Measurements from ENCODE around the gene FAM174A. TPM values are rescaled to one million over a fixed set of nuclear protein-coding genes. Genes with fewer than 3 reads are reported as not detected.

FAM174A gene
- total and polyA plus RNA-seq, 2 of the 4 experiments (the other 2 are of a cell fraction) = 2.7 to 10.3 TPM

DNA sequence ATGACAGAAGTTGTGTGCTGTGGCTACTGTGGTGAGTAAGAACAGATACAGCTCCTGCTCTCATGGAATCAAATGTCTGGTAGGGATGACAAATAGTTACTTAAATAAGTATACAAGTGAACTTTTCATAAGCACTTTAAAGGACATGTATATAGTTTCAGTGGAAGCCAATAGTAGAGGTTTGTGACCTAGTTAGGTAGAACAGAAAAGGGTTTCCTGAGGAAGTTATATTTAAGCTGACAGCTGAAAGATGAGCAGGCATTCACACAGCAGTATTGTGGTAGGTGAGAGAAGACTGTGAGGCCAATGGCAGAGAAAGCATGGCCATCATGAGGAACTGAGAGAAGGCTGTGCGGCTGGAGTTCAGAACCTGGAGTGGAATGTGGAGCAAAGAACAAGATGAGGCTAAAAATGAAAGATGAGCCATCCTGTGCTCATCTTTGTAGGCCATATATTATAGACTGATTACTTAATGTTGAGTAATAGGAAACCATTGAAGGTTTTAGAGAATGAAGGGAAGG lies 15.4 kb downstream of the FAM174A start:
- no peaks in the 10 kb centered on the region for H3K9me3 ChIP-seq (ENCODE audit: control insufficient read depth, insufficient read depth, low read length)
- no peak overlapping the region for H3K56ac ChIP-seq (ENCODE audit: extremely low read depth, insufficient read depth, low read length)
- H3K27ac ChIP-seq (ENCODE audit: insufficient read depth, low read length) = no peak overlapping the region
- TF ChIP-seq RAD21 (IDR thresholded peaks at IDR 0.05; ENCODE audit: low read length) (no peak), NFE2L2 (IDR thresholded peaks at IDR 0.05; ENCODE audit: low read depth, low read length) (no peak), MAZ (IDR thresholded peaks at IDR 0.05; ENCODE audit: borderline replicate concordance, low read depth, low read length) (no peak), CEBPB (IDR thresholded peaks at IDR 0.05; ENCODE audit: low read depth, low read length) (no peak), MAFK (IDR thresholded peaks at IDR 0.05; ENCODE audit: low read depth, low read length) (no peak), SMC3 (IDR thresholded peaks at IDR 0.05; ENCODE audit: low read depth, low read length) (no peak), BHLHE40 (IDR thresholded peaks at IDR 0.05; ENCODE audit: low read depth, low read length) (no peak), MXI1 (IDR thresholded peaks at IDR 0.05; ENCODE audit: borderline replicate concordance, low read depth, low read length) (no peak), RCOR1 (IDR thresholded peaks at IDR 0.05; ENCODE audit: insufficient replicate concordance, low read length) (no peak), FOS (IDR thresholded peaks at IDR 0.05; ENCODE audit: low read depth, low read length) (no peak), RFX5 (IDR thresholded peaks at IDR 0.05; ENCODE audit: low read depth, low read length) (no peak)
- TF ChIP-seq, protein P1, sequence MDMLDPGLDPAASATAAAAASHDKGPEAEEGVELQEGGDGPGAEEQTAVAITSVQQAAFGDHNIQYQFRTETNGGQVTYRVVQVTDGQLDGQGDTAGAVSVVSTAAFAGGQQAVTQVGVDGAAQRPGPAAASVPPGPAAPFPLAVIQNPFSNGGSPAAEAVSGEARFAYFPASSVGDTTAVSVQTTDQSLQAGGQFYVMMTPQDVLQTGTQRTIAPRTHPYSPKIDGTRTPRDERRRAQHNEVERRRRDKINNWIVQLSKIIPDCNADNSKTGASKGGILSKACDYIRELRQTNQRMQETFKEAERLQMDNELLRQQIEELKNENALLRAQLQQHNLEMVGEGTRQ (IDR thresholded peaks at IDR 0.05; ENCODE audit: low read depth, low read length) = no peak
- no peak overlapping the region for H2AFZ ChIP-seq (replicated peaks; ENCODE audit: low read length, poor library complexity)
- WGBS, 2 experiments (ENCODE audit: extremely low coverage in 2 of 2, insufficient read length in 1 of 2) = 83% methylated on average over 1 of the region's 1 CpG; no CpG with 5 or more reads in 1 of the 2 experiments
- no TSS peak for BruUV-seq (replicated peaks)
- no peaks in the 10 kb centered on the region for H3K36me3 ChIP-seq (ENCODE audit: control insufficient read depth, insufficient read depth, low read length)
- no peak overlapping the region for H2BK120ac ChIP-seq (ENCODE audit: low read depth, low read length)
- H2AK9ac ChIP-seq (replicated peaks; ENCODE audit: low read depth, low read length, poor library complexity) = no peak overlapping the region
- no peak overlapping the region for H3K4me3 ChIP-seq (ENCODE audit: insufficient read depth, low read depth, low read length)
- ATAC-seq (ENCODE audit: low read depth) (peak; percentile 46), DNase-seq (peak; percentile 22)
- no peak overlapping the region for H3K4ac ChIP-seq (ENCODE audit: low read depth, low read length)
- in situ Hi-C loops (cut with MboI; ENCODE audit: low sequenced_read_pairs) = no loop called here
- H3K18ac ChIP-seq (ENCODE audit: low read depth, low read length) = no peak overlapping the region
- H3K14ac ChIP-seq (replicated peaks; ENCODE audit: low read depth, low read length) = no peak overlapping the region
- no peak overlapping the region for H2BK15ac ChIP-seq (ENCODE audit: low read depth, low read length)
- H4K8ac ChIP-seq (ENCODE audit: low read depth in 2 of 2, low read length in 2 of 2) = no peak overlapping the region
- no peak overlapping the region for H2BK20ac ChIP-seq (ENCODE audit: low read depth, low read length)
- H3K9me1 ChIP-seq (ENCODE audit: insufficient read depth, low read length) = peaks cover 3% of the 10 kb centered on the region
- CTCF ChIA-PET = interaction anchor here (1.3 kb wide), 1 partner anchor 9 kb away, joined by 3 read pairs; no protein-coding TSS in a partner anchor
- H4K91ac ChIP-seq (ENCODE audit: insufficient read depth, low read depth, low read length) = no peak overlapping the region
- no peak overlapping the region for H4K5ac ChIP-seq (ENCODE audit: low read depth, low read length)
- H3K27me3 ChIP-seq (ENCODE audit: control insufficient read depth, insufficient read depth, low read length) = no peaks in the 10 kb centered on the region
- H2BK5ac ChIP-seq (ENCODE audit: low read depth, low read length, poor library complexity, severe bottlenecking) = no peak overlapping the region
- no peak overlapping the region for H3K9ac ChIP-seq (ENCODE audit: low read depth, low read length)
- no peaks in the 10 kb centered on the region for H4K20me1 ChIP-seq (ENCODE audit: insufficient read depth, low read length)
- H3K23ac ChIP-seq (ENCODE audit: low read depth, low read length) = no peak overlapping the region
- H2AK5ac ChIP-seq (ENCODE audit: low read depth, low read length) = no peak overlapping the region; the same call in 1 of the 2 replicates
- intact Hi-C loops (cut with micrococcal nuclease) = no loop called here
- POLR2A ChIA-PET (ENCODE audit: unreplicated experiment) = no interaction called here
- peaks cover 4% of the 10 kb centered on the region; the same call in 1 of the 2 replicates for H3K4me1 ChIP-seq (ENCODE audit: control insufficient read depth, insufficient read depth, low read length)
- dilution Hi-C loops (cut with HindIII; ENCODE audit: low sequenced_read_pairs, unreplicated experiment) = no loop called here
- peak overlapping the region; percentile 76; the same call in 1 of the 2 replicates for H3K4me2 ChIP-seq (ENCODE audit: low read depth, low read length)
- H3K79me1 ChIP-seq (ENCODE audit: low read depth in 1 of 2, low read length in 2 of 2) = peaks cover 2 to 12% of the 10 kb centered on the region in 2 experiments; a peak in 1 of 4 replicates
